A673 (cell line): ENCODE measurements around the gene SMYD3.

Experiments
- CTCF ChIP-seq: fragments of 300-800, 200-600 bp; sonication (generic); conservative IDR thresholded peaks from 2 replicates; pipeline ENCODE4 v1.5.1; 2017; ENCODE audit warnings: low read depth, mild to moderate bottlenecking, antibody characterized with exemption, low read length, moderate library complexity, mixed read lengths
- EZH2 ChIP-seq: fragments of 200-600 bp; sonication (generic); IDR thresholded peaks from 2 replicates; pipeline ENCODE4 v1.6.1; 2017; ENCODE audit warnings: borderline replicate concordance, low read depth, mild to moderate bottlenecking, mixed read lengths, antibody characterized with exemption, low read length; ENCODE audit not compliant: poor library complexity, severe bottlenecking

- TF ChIP-seq CTCF = no peak
- no peak for TF ChIP-seq EZH2
Observed at GRCh38 chr1:245864872-245865271, 642.2 kb downstream of the SMYD3 start.
